ENCODE data around the gene UGT2B7.

The UGT2B7 gene

DNA sequence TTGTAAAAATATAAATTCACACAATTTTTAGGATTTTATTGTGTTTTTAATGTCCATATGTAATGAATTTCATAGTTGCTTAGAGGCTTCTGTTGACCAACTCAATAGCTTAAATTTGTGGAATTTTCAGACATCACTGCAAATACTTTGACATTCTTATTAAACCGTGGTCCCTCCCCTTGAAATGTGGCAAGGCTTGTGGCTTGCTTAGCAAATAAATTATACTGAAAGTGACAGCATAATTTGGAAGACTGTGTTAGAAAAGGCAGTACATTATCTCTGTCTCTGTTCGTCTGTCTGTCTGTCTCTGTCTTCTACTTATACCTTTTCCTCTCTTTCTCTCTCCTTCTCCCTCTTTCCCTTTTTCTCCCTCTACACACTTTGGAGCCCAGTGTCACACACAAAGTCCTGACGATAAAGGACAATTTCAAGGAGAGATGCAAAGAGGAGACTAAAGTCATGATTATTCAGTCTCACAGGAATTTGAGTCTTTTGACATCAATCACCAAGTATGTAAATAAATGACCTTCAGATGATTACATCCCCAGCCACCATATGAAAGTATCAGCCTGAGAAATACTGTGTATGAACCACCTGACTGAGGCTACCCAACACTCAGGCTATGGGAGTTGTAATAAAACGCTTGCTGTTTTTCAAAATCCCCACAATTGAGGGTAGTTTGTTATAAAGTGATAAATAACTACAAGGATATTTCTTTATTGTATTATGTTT, 21.0 kb upstream of the UGT2B7 start:
- DNase-seq (ENCODE audit: extremely low read depth, insufficient read length): no peak
- no peaks in the 10 kb centered on the region for H3K27me3 ChIP-seq (replicated peaks; ENCODE audit: control insufficient read depth, insufficient read depth, low read length)
- H3K36me3 ChIP-seq (ENCODE audit: control insufficient read depth, insufficient read depth, low read length): no peaks in the 10 kb centered on the region
- no peak overlapping the region for H3K4me3 ChIP-seq (replicated peaks; ENCODE audit: low read depth, low read length)
- TF ChIP-seq CTCF (IDR thresholded peaks at IDR 0.05; ENCODE audit: insufficient read depth, low read length, poor library complexity, severe bottlenecking): no peak

DNA sequence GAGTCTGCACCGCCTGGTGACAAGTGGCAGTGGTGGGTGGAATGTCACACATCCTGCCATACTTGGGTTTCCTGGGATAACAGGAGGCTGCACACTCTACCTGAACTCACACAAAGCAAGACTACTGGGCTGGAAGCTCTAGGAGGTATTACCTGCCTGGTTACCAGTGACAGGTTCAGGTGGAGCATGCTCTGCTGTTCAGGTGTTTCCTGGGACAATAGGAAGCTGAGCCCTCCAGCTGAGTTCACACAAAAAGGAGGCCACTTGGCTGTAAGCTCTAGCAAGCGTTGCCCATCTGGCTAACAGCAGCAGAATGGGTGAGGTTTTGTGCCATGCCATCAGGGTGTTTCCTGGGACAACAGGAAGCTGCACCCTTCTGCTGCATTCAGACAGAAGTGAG, 17.4 kb upstream of the UGT2B7 start:
- no peak for TF ChIP-seq CTCF (IDR thresholded peaks at IDR 0.05; ENCODE audit: insufficient read depth, low read length, poor library complexity, severe bottlenecking)
- no peaks in the 10 kb centered on the region for H3K36me3 ChIP-seq (ENCODE audit: control insufficient read depth, insufficient read depth, low read length)
- H3K4me3 ChIP-seq (replicated peaks; ENCODE audit: low read depth, low read length): no peak overlapping the region
- DNase-seq (ENCODE audit: extremely low read depth, insufficient read length): no peak
- H3K27me3 ChIP-seq (replicated peaks; ENCODE audit: control insufficient read depth, insufficient read depth, low read length): no peaks in the 10 kb centered on the region

DNA sequence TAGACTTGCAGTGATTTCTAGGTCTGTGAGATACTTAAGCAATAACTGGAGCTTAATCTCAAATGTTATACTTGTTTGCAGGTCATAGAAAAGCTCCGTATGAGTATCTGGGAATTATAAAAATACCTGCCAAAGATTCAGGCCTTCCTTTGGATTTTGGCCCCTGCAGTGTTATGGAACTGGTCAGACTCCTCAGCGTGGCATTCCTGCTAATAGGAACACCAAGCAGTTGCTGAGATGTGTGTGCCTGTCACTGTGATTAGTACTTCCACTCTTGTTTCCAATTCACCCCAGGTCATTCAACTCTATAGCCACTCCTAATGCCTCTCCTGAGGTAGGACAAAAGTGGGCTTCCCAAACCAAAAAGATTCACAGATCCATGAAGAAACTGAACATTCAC, 7.8 kb upstream of the UGT2B7 start:
- no peak for DNase-seq (ENCODE audit: extremely low read depth, insufficient read length)
- no peak for TF ChIP-seq CTCF (IDR thresholded peaks at IDR 0.05; ENCODE audit: insufficient read depth, low read length, poor library complexity, severe bottlenecking)
- no peak overlapping the region for H3K4me3 ChIP-seq (replicated peaks; ENCODE audit: low read depth, low read length)
- H3K27me3 ChIP-seq (replicated peaks; ENCODE audit: control insufficient read depth, insufficient read depth, low read length): no peaks in the 10 kb centered on the region
- no peaks in the 10 kb centered on the region for H3K36me3 ChIP-seq (ENCODE audit: control insufficient read depth, insufficient read depth, low read length)

DNA sequence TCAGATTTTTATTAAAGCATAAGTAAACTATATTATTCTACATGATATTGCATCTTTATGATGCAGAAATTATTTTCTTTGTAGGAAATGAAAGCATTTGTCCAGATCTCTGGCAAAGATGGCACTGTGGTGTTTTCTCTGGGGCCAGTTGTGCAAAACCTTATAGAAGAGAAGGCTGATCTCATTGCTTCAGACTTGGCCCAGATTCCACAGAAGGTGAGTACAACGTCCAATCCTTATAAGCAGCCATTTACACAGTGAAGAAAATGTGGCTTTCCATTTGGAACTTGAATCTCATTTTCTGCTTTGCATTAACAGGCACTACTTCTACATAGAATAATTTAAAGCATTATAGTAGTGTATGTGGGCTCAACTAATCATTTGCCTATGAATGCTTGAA, 6.9 kb upstream of the UGT2B7 start:
- no peak overlapping the region for H3K4me3 ChIP-seq (replicated peaks; ENCODE audit: low read depth, low read length)
- H3K36me3 ChIP-seq (ENCODE audit: control insufficient read depth, insufficient read depth, low read length): no peaks in the 10 kb centered on the region
- no peaks in the 10 kb centered on the region for H3K27me3 ChIP-seq (replicated peaks; ENCODE audit: control insufficient read depth, insufficient read depth, low read length)
- TF ChIP-seq CTCF (IDR thresholded peaks at IDR 0.05; ENCODE audit: insufficient read depth, low read length, poor library complexity, severe bottlenecking): no peak
- no peak for DNase-seq (ENCODE audit: extremely low read depth, insufficient read length)

- H3K4me3 ChIP-seq (replicated peaks; ENCODE audit: low read depth, low read length): no peak overlapping the region
- H3K36me3 ChIP-seq (ENCODE audit: control insufficient read depth, insufficient read depth, low read length): no peaks in the 10 kb centered on the region
- no peak for TF ChIP-seq CTCF (IDR thresholded peaks at IDR 0.05; ENCODE audit: insufficient read depth, low read length, poor library complexity, severe bottlenecking)
- no peak for DNase-seq (ENCODE audit: extremely low read depth, insufficient read length)
- H3K27me3 ChIP-seq (replicated peaks; ENCODE audit: control insufficient read depth, insufficient read depth, low read length): no peaks in the 10 kb centered on the region
Observed at GRCh38 chr4:69092190-69092589, 4.1 kb upstream of the UGT2B7 start.

Data from GM06990 (cell line).